Loucy (cell line): Measurements from ENCODE around the gene ZNF490.
"Not testable (repeated sequence)": the region's sequence is repeated elsewhere in the genome, so short reads cannot be mapped to it uniquely, and the experiment has no call there.

Experiments
- H2AFZ ChIP-seq: fragments of 200-600 bp; sonication (generic); 2 replicates; pipeline ENCODE4 v1.6.0; 2016; ENCODE audit warnings: antibody characterized with exemption, mild to moderate bottlenecking, low read length, moderate library complexity
- H3F3A ChIP-seq: fragments of 200-600 bp; 2 replicates; pipeline ENCODE4 v1.6.0; 2016; ENCODE audit warnings: antibody characterized with exemption, low read depth, mild to moderate bottlenecking
- H3K27me3 ChIP-seq: fragments of 200-600 bp; sonication (generic); 2 replicates; pipeline ENCODE4 v1.6.1; 2014; ENCODE audit warnings: low read length, mild to moderate bottlenecking; ENCODE audit not compliant: insufficient read depth, poor library complexity, severe bottlenecking
- H3K36me3 ChIP-seq: fragments of 200-600 bp; sonication (generic); 2 replicates; pipeline ENCODE4 v1.6.1; 2016; ENCODE audit warnings: low read length; ENCODE audit not compliant: insufficient read depth
- H3K4me1 ChIP-seq: fragments of 200-600 bp; sonication (generic); 2 replicates; pipeline ENCODE4 v1.5.1; 2014; ENCODE audit warnings: low read length, mild to moderate bottlenecking; ENCODE audit not compliant: insufficient read depth, poor library complexity, severe bottlenecking
- H3K4me2 ChIP-seq: fragments of 200-600 bp; sonication (generic); 2 replicates; pipeline ENCODE4 v1.6.0; 2014; ENCODE audit warnings: antibody characterized with exemption, low read length, low read depth, mild to moderate bottlenecking; ENCODE audit not compliant: poor library complexity, severe bottlenecking
- H3K4me3 ChIP-seq: fragments of 200-600 bp; sonication (generic); 2 replicates; pipeline ENCODE4 v1.5.1; 2014; ENCODE audit warnings: low read length, mild to moderate bottlenecking, mixed read lengths; ENCODE audit not compliant: poor library complexity, severe bottlenecking
- H3K79me2 ChIP-seq: fragments of 200-600 bp; sonication (generic); 2 replicates; pipeline ENCODE4 v1.6.1; 2014; ENCODE audit warnings: low read length; ENCODE audit not compliant: insufficient read depth
- H3K9ac ChIP-seq: fragments of 200-600 bp; sonication (generic); 2 replicates; pipeline ENCODE4 v1.6.0; 2014; ENCODE audit warnings: mild to moderate bottlenecking, low read depth, low read length, moderate library complexity; ENCODE audit not compliant: poor library complexity, severe bottlenecking
- H3K9me2 ChIP-seq: fragments of 200-600 bp; sonication (generic); replicated peaks from 2 replicates; pipeline ENCODE4 v1.6.1; 2016; ENCODE audit warnings: low read depth, low read length, mixed read lengths
- H3K9me3 ChIP-seq: fragments of 200-600 bp; sonication (generic); 2 replicates; pipeline ENCODE4 v1.6.1; 2014; ENCODE audit warnings: mild to moderate bottlenecking, antibody characterized with exemption, low read length, low read depth; ENCODE audit not compliant: insufficient read depth
- H4K20me1 ChIP-seq: fragments of 200-600 bp; sonication (generic); 2 replicates; pipeline ENCODE4 v1.6.0; 2014; ENCODE audit warnings: antibody characterized with exemption, low read length, mild to moderate bottlenecking; ENCODE audit not compliant: insufficient read depth, poor library complexity, severe bottlenecking
- CTCF ChIP-seq: fragments of 200-600 bp; sonication (generic); conservative IDR thresholded peaks from 2 replicates; pipeline ENCODE4 v1.5.1; 2014; ENCODE audit warnings: mild to moderate bottlenecking, antibody characterized with exemption, low read length
- EZH2phosphoT487 ChIP-seq: fragments of 200-600 bp; IDR thresholded peaks from 2 replicates; pipeline ENCODE4 v1.6.1; 2018; ENCODE audit warnings: antibody characterized with exemption, mild to moderate bottlenecking, moderate library complexity, borderline replicate concordance

Gene ZNF490

GRCh38 chr19:12578641-12579040 lies 32.0 kb downstream of the ZNF490 start:
- Histone ChIP-seq H3K36me3 (peaks cover 44% of the 10 kb centered on the region), H3K9me3 (no peaks in the 10 kb centered on the region), H3K27me3 (no peaks in the 10 kb centered on the region), H3K9ac (no peak overlapping the region), H3K79me2 (no peaks in the 10 kb centered on the region), H3F3A (no peaks in the 10 kb centered on the region), H3K9me2 (no peaks in the 10 kb centered on the region), H3K4me2 (no peak overlapping the region), H3K4me3 (no peak overlapping the region), H2AFZ (no peak overlapping the region), H4K20me1 (no peaks in the 10 kb centered on the region), H3K4me1 (no peaks in the 10 kb centered on the region)
- TF ChIP-seq CTCF (no peak), EZH2phosphoT487 (no peak)

DNA sequence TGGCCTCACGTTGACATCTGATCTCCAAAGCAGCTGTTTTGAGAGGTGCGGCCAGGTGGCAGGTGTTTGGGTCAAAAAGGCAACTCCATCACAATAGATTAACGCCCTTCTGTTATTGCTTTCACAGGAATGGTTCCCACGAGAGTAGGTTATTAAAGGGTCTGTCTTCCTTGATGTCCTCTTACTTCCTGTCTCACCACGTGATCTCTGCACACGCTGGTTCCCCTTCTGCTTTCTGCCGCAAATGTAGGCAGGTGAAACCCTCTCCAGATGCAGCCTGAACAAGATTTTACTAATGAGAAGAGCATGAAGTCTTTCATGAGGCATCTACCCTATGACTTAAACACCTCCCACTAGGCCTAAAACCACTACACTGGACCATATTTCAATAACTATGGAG lies 36.6 kb downstream of the ZNF490 start:
- Histone ChIP-seq H3K9me2 (no peaks in the 10 kb centered on the region), H3F3A (no peaks in the 10 kb centered on the region), H3K4me3 (no peak overlapping the region), H3K4me2 (no peak overlapping the region), H3K79me2 (no peaks in the 10 kb centered on the region), H3K9ac (no peak overlapping the region), H3K4me1 (no peaks in the 10 kb centered on the region), H4K20me1 (no peaks in the 10 kb centered on the region), H3K9me3 (no peaks in the 10 kb centered on the region), H2AFZ (no peak overlapping the region), H3K36me3 (peaks cover 12% of the 10 kb centered on the region; the same call in 1 of the 2 replicates), H3K27me3 (no peaks in the 10 kb centered on the region)
- no peak for TF ChIP-seq CTCF
- TF ChIP-seq EZH2phosphoT487: no peak

- H4K20me1 ChIP-seq: no peaks in the 10 kb centered on the region
- no peak overlapping the region for H2AFZ ChIP-seq
- H3K9ac ChIP-seq: no peak overlapping the region
- no peaks in the 10 kb centered on the region for H3K27me3 ChIP-seq
- no peak overlapping the region for H3K4me2 ChIP-seq
- H3K4me1 ChIP-seq: no peaks in the 10 kb centered on the region
- no peaks in the 10 kb centered on the region for H3K9me2 ChIP-seq
- no peaks in the 10 kb centered on the region for H3K9me3 ChIP-seq
- H3K36me3 ChIP-seq: no peaks in the 10 kb centered on the region
- H3K79me2 ChIP-seq: no peaks in the 10 kb centered on the region
- no peak for TF ChIP-seq CTCF
- no peak for TF ChIP-seq EZH2phosphoT487
- no peak overlapping the region for H3K4me3 ChIP-seq
- no peaks in the 10 kb centered on the region for H3F3A ChIP-seq
These were observed 42.7 kb downstream of the ZNF490 start for GRCh38 chr19:12567951-12568350.

GRCh38 chr19:12566380-12566779 lies 44.2 kb downstream of the ZNF490 start:
- H3K9ac ChIP-seq, H3K9me2 ChIP-seq, H3K4me2 ChIP-seq, H3K4me1 ChIP-seq, H3K4me3 ChIP-seq, H3K9me3 ChIP-seq, H3F3A ChIP-seq, H4K20me1 ChIP-seq, H3K36me3 ChIP-seq, H3K27me3 ChIP-seq, H3K79me2 ChIP-seq, H2AFZ ChIP-seq: not testable (repeated sequence)
